Panc1 (cell line): ENCODE results near the gene SLC3A2. TPM values are rescaled to one million over a fixed set of nuclear protein-coding genes. Genes with fewer than 3 reads are reported as not detected.
"Not testable (repeated sequence)": the region's sequence is repeated elsewhere in the genome, so short reads cannot be mapped to it uniquely, and the experiment has no call there.

ENCODE experiments used
- ATAC-seq: fragments of 200-7000 bp; cut with Tn5 transposase; 2 replicates; pipeline ENCODE4 v1.9.1; 2020; ENCODE audit warnings: mild to moderate bottlenecking, moderate library complexity
- BruUV-seq: library from RNA; stranded (reverse); fragments of 400-500 nt; replicated peaks from 2 replicates; lab custom pipeline; 2021; lab: Mats Ljungman, UMichigan
- CTCF ChIA-PET: fragments of 300-600 bp; sonication (Branson Sonifier 250); formaldehyde crosslinking; loops from one replicate; lab custom pipeline; 2022; ENCODE audit warnings: antibody characterized with exemption; lab: Charles Lee
- POLR2A ChIA-PET: fragments of 300-600 bp; sonication (Branson Sonifier 250); formaldehyde crosslinking; loops from one replicate; lab custom pipeline; 2022; ENCODE audit warnings: antibody characterized with exemption; lab: Charles Lee
- DNase-seq: peaks from one replicate; pipeline ENCODE4 v3.0.0-alpha.2; 2010; ENCODE audit warnings: low read depth, low spot score
- H3K27ac ChIP-seq: 2 replicates; pipeline ENCODE4 v1.5.1; 2011; ENCODE audit warnings: mild to moderate bottlenecking, low read length, inconsistent platforms
- H3K27me3 ChIP-seq: fragments of 200-500 bp; sonication (Bioruptor generic); 2 replicates; pipeline ENCODE4 v1.6.0; 2014; ENCODE audit warnings: low read length, inconsistent platforms; ENCODE audit not compliant: control insufficient read depth, insufficient read depth
- H3K36me3 ChIP-seq: fragments of 200-500 bp; sonication (Bioruptor generic); 2 replicates; pipeline ENCODE4 v1.5.1; 2014; ENCODE audit warnings: inconsistent platforms, mild to moderate bottlenecking, low read length, moderate library complexity; ENCODE audit not compliant: control insufficient read depth, insufficient read depth
- H3K4me1 ChIP-seq: 2 replicates; pipeline ENCODE4 v1.5.1; 2011; ENCODE audit warnings: inconsistent platforms, mild to moderate bottlenecking, low read length, moderate library complexity; ENCODE audit not compliant: control insufficient read depth, insufficient read depth
- H3K4me3 ChIP-seq, 2 experiments: 2 replicates each; pipeline ENCODE4 v1.5.1; 2011 to 2012; ENCODE audit warnings: low read depth in 2 of 2, low read length in 2 of 2, mild to moderate bottlenecking in 2 of 2, inconsistent platforms in 1 of 2, moderate library complexity in 1 of 2
- H3K9me3 ChIP-seq: fragments of 200-500 bp; sonication (Bioruptor generic); 2 replicates; pipeline ENCODE4 v1.5.1; 2014; ENCODE audit warnings: low read depth, mild to moderate bottlenecking, inconsistent platforms, low read length, moderate library complexity; ENCODE audit not compliant: control insufficient read depth, insufficient read depth
- POLR2AphosphoS5 ChIP-seq: IDR thresholded peaks from 2 replicates; pipeline ENCODE4 v1.6.1; 2012; ENCODE audit warnings: mild to moderate bottlenecking, low read depth, low read length, moderate library complexity
- SIN3A ChIP-seq: IDR thresholded peaks from 2 replicates; pipeline ENCODE4 v1.6.1; 2012; ENCODE audit warnings: low read depth, mild to moderate bottlenecking, low read length, moderate library complexity, borderline replicate concordance; ENCODE audit not compliant: insufficient read depth
- TCF7L2 ChIP-seq: IDR thresholded peaks from 2 replicates; pipeline ENCODE4 v1.6.1; 2011; ENCODE audit warnings: mild to moderate bottlenecking, low read depth, low read length, inconsistent platforms
- in situ Hi-C: cut with HindIII; loops from 2 replicates; pipeline ENCODE4 v1.10.0; 2016; ENCODE audit warnings: low sequenced_read_pairs, low pct_unique_long_range_greater_than_20kb
- intact Hi-C: fragments of 100-400 bp; cut with micrococcal nuclease; formaldehyde crosslinking; loops from one replicate; pipeline ENCODE4 v1.10.0; 2022; ENCODE audit not compliant: unreplicated experiment
- total RNA-seq: library from RNA; stranded (reverse); gene quantifications from one replicate; pipeline ENCODE4 v1.2.1, GENCODE V29; 2021; ENCODE audit not compliant: unreplicated experiment
- TF ChIP-seq, protein P1 (sequence below), 2 experiments: IDR thresholded peaks; 2 replicates each; pipeline ENCODE4 v1.6.1; 2011 to 2012; ENCODE audit warnings: low read depth in 2 of 2, control low read depth in 1 of 2, low read length in 1 of 2, mild to moderate bottlenecking in 1 of 2, moderate library complexity in 1 of 2; ENCODE audit not compliant: insufficient read depth in 1 of 2
- TF ChIP-seq, protein P2 (sequence below): fragments of 450-650 bp; IDR thresholded peaks from 2 replicates; pipeline ENCODE4 v1.5.1; 2017; ENCODE audit warnings: mild to moderate bottlenecking

SLC3A2 gene
- total RNA-seq, 1 experiment from 2014 or later = 184 TPM

DNA sequence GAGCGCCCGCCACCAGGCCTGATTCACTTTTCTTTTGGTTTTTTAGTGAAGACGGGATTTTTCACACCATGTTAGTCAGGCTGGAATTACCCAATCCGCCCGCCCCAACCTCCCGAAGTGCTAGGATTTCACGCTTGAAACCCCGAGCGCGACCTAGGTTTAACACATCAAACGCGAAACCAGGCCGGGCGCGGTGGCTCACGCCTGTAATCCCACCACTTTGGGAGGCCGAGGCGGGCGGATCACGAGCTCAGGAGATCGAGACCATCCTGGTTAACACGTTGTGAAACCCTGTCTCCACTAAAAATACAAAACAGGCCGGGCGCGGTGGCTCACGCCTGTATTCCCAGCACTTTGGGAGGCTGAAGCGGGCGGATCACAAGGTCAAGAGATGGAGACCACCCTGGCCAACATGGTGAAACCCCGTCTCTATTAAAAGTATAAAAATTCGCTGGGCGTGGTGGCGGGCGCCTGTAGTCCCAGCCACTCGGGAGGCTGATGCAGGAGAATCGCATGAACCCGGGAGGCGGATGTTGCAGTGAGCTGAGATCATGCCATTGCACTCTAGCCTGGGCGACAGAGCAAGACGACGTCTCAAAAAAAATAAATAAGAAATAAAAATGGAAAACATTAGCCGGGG, 39.9 kb upstream of the SLC3A2 start:
- POLR2A ChIA-PET = interaction anchor here (0.6 to 2.3 kb wide), 24 partner anchors 9 to 1174 kb away, joined by 3 to 23 read pairs (median 4); partner anchors contain the start of genes FTH1, HNRNPUL2, SLC3A2 and STX5

DNA sequence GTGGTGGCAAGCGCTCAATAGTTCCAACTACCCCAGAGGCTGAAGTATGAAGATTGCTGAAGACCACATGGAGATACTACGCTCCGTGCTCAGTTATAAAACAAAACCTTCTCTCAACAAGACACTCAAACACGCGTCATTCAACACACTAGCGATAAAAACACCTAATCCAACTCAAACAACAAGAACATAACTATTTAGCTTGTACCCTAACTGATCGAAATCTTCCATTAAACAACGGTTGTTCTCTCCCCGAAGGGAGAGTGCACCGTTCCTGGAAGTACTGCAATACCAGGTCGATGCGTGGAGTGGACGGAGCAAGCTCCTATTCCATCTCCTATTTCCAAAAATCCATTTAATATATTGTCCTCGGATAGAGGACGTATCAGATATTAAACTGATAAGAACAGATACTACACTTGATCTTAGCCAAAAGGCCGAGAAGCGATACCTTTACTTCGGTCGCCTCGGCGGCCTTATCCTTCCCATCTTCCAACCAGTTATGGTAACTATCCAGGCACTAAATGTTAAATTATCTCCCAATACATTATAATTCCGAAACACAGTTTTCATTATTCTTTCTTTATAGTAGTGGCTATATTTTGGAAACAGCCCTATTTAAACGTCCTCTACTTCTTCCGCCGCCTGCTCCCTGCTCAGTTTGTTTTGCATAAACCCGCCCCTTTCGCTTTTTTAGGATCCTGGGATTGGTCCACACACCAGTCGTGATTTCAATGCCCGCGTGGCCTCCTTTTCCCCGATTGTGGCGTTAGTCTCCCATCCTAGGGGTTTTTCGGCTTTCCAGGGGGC, 39.1 kb upstream of the SLC3A2 start:
- ATAC-seq = peak; percentile 86
- intact Hi-C loops (no loop called here), in situ Hi-C loops (no loop called here)
- DNase-seq = peak; percentile 99
- Histone ChIP-seq H3K4me3 (peak overlapping the region; percentile 28 to 53), H3K4me1 (peaks cover 12% of the 10 kb centered on the region), H3K27me3 (no peaks in the 10 kb centered on the region), H3K9me3 (no peaks in the 10 kb centered on the region), H3K36me3 (peaks cover 3% of the 10 kb centered on the region; the same call in 1 of the 2 replicates), H3K27ac (peak overlapping the region; percentile 96)
- BruUV-seq = TSS peak; percentile 100
- ChIA-PET POLR2A (interaction anchor here (0.6 to 2.3 kb wide), 25 partner anchors 9 to 1174 kb away, joined by 3 to 23 read pairs (median 4); partner anchors contain the start of genes HNRNPUL2, SLC3A2, STX5 and TEX54), CTCF (interaction anchor here (0.9 to 1.1 kb wide), 2 partner anchors 15 to 39 kb away, joined by 3 to 4 read pairs; partner anchors contain the start of gene SLC3A2)
- TF ChIP-seq POLR2AphosphoS5 (peak; percentile 100), SIN3A (peak; percentile 100), TCF7L2 (peak; percentile 53)
- TF ChIP-seq, protein P1, sequence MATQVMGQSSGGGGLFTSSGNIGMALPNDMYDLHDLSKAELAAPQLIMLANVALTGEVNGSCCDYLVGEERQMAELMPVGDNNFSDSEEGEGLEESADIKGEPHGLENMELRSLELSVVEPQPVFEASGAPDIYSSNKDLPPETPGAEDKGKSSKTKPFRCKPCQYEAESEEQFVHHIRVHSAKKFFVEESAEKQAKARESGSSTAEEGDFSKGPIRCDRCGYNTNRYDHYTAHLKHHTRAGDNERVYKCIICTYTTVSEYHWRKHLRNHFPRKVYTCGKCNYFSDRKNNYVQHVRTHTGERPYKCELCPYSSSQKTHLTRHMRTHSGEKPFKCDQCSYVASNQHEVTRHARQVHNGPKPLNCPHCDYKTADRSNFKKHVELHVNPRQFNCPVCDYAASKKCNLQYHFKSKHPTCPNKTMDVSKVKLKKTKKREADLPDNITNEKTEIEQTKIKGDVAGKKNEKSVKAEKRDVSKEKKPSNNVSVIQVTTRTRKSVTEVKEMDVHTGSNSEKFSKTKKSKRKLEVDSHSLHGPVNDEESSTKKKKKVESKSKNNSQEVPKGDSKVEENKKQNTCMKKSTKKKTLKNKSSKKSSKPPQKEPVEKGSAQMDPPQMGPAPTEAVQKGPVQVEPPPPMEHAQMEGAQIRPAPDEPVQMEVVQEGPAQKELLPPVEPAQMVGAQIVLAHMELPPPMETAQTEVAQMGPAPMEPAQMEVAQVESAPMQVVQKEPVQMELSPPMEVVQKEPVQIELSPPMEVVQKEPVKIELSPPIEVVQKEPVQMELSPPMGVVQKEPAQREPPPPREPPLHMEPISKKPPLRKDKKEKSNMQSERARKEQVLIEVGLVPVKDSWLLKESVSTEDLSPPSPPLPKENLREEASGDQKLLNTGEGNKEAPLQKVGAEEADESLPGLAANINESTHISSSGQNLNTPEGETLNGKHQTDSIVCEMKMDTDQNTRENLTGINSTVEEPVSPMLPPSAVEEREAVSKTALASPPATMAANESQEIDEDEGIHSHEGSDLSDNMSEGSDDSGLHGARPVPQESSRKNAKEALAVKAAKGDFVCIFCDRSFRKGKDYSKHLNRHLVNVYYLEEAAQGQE (IDR thresholded peaks at IDR 0.05; ENCODE audit: insufficient read depth in 1 of 2, low read depth in 2 of 2, low read length in 1 of 2) = peak in 1 of 2 experiments; percentile 39; a peak in 1 of 4 replicates
- TF ChIP-seq, protein P2, sequence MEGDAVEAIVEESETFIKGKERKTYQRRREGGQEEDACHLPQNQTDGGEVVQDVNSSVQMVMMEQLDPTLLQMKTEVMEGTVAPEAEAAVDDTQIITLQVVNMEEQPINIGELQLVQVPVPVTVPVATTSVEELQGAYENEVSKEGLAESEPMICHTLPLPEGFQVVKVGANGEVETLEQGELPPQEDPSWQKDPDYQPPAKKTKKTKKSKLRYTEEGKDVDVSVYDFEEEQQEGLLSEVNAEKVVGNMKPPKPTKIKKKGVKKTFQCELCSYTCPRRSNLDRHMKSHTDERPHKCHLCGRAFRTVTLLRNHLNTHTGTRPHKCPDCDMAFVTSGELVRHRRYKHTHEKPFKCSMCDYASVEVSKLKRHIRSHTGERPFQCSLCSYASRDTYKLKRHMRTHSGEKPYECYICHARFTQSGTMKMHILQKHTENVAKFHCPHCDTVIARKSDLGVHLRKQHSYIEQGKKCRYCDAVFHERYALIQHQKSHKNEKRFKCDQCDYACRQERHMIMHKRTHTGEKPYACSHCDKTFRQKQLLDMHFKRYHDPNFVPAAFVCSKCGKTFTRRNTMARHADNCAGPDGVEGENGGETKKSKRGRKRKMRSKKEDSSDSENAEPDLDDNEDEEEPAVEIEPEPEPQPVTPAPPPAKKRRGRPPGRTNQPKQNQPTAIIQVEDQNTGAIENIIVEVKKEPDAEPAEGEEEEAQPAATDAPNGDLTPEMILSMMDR = no peak

More for the DNA sequence above, 39.9 kb upstream of the SLC3A2 start:
- in situ Hi-C loops, H3K9me3 ChIP-seq, BruUV-seq, intact Hi-C loops, H3K27me3 ChIP-seq, H3K36me3 ChIP-seq: not testable (repeated sequence)
- DNase-seq (peak; percentile 85), ATAC-seq (peak; percentile 64)
- H3K4me3 ChIP-seq = peak overlapping the region; percentile 83 to 98
- CTCF ChIA-PET = interaction anchor here (0.9 to 1.1 kb wide), 2 partner anchors 15 to 40 kb away, joined by 3 to 4 read pairs; partner anchors contain the start of gene SLC3A2
- H3K27ac ChIP-seq = peak overlapping the region; percentile 94
- peak; percentile 77 for TF ChIP-seq TCF7L2
- H3K4me1 ChIP-seq = peaks cover 12% of the 10 kb centered on the region
